ENCODE measurements around the gene SPIRE2.

SPIRE2 gene

GRCh38 chr16:89895482-89896250, 67.4 kb downstream of the SPIRE2 start:
- Histone ChIP-seq H3K27ac (no peak overlapping the region), H3K36me3 (replicated peaks) (peaks cover 83% of the 10 kb centered on the region), H3K27me3 (replicated peaks) (no peaks in the 10 kb centered on the region), H3K4me3 (ENCODE audit: low read depth, low read length) (no peak overlapping the region)
- in situ Hi-C loops (cut with HindIII; ENCODE audit: low pct_ligation_motif_present, low sequenced_read_pairs) = no loop called here
- DNase-seq = no peak
- no peak for TF ChIP-seq CTCF (IDR thresholded peaks at IDR 0.05; ENCODE audit: low read depth, low read length, missing control alignments)

- in situ Hi-C loops (cut with HindIII; ENCODE audit: low pct_ligation_motif_present, low sequenced_read_pairs) = no loop called here
- peaks cover 75% of the 10 kb centered on the region for H3K36me3 ChIP-seq (replicated peaks)
These were observed 68.9 kb downstream of the SPIRE2 start for GRCh38 chr16:89897204-89897603.

GRCh38 chr16:89898201-89898967, 70.1 kb downstream of the SPIRE2 start:
- H3K36me3 ChIP-seq (replicated peaks) = peaks cover 70% of the 10 kb centered on the region
- no peak for TF ChIP-seq CTCF (IDR thresholded peaks at IDR 0.05; ENCODE audit: low read depth, low read length, missing control alignments)
- in situ Hi-C loops (cut with HindIII; ENCODE audit: low pct_ligation_motif_present, low sequenced_read_pairs) = no loop called here
- no peak overlapping the region for H3K27ac ChIP-seq
- no peak overlapping the region for H3K4me3 ChIP-seq (ENCODE audit: low read depth, low read length)
- DNase-seq = no peak
- H3K27me3 ChIP-seq (replicated peaks) = no peaks in the 10 kb centered on the region

More at GRCh38 chr16:89897204-89897603, 68.9 kb downstream of the SPIRE2 start:
- DNase-seq = no peak
- H3K27ac ChIP-seq = no peak overlapping the region
- no peak for TF ChIP-seq CTCF (IDR thresholded peaks at IDR 0.05; ENCODE audit: low read depth, low read length, missing control alignments)
- no peak overlapping the region for H3K4me3 ChIP-seq (ENCODE audit: low read depth, low read length)
- H3K27me3 ChIP-seq (replicated peaks) = no peaks in the 10 kb centered on the region

- no peak overlapping the region for H3K27ac ChIP-seq
- no peak overlapping the region for H3K4me3 ChIP-seq (ENCODE audit: low read depth, low read length)
- in situ Hi-C loops (cut with HindIII; ENCODE audit: low pct_ligation_motif_present, low sequenced_read_pairs) = no loop called here
- no peak for TF ChIP-seq CTCF (IDR thresholded peaks at IDR 0.05; ENCODE audit: low read depth, low read length, missing control alignments)
- peaks cover 72% of the 10 kb centered on the region for H3K36me3 ChIP-seq (replicated peaks)
- H3K27me3 ChIP-seq (replicated peaks) = no peaks in the 10 kb centered on the region
- no peak for DNase-seq
These were observed 71.7 kb downstream of the SPIRE2 start for GRCh38 chr16:89899879-89900481.

GRCh38 chr16:89900885-89901284, 72.6 kb downstream of the SPIRE2 start:
- TF ChIP-seq CTCF (IDR thresholded peaks at IDR 0.05; ENCODE audit: low read depth, low read length, missing control alignments) = no peak
- no peaks in the 10 kb centered on the region for H3K27me3 ChIP-seq (replicated peaks)
- no peak overlapping the region for H3K27ac ChIP-seq
- in situ Hi-C loops (cut with HindIII; ENCODE audit: low pct_ligation_motif_present, low sequenced_read_pairs) = no loop called here
- no peak for DNase-seq
- peaks cover 72% of the 10 kb centered on the region for H3K36me3 ChIP-seq (replicated peaks)
- no peak overlapping the region for H3K4me3 ChIP-seq (ENCODE audit: low read depth, low read length)
